ENCODE data around the gene PRSS57.

Gene PRSS57

DNA sequence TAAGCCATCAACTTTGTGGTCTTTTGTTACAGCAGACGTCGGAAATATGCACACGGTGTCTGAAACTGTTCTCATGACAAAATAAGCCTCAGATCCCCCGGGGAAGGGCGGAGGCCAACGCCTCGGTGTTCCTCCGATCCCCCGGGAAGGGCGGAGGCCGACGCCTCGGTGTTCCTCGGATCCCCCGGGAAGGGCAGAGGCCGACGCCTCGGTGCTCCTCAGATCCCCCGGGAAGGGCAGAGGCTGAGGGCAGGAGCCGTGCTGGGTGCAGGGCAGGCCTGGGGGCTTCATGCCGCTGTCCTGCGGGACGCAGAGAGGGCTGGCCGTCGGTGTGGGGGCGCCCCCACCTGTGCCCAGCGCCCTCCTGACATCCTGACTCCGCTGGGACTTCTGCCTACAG lies 50.9 kb downstream of the PRSS57 start:
- no peak overlapping the region for H3K9ac ChIP-seq (ENCODE audit: low read length)
- no peak overlapping the region for H2BK120ac ChIP-seq (ENCODE audit: insufficient read depth, low read length, poor library complexity)
- no peak overlapping the region for H4K12ac ChIP-seq (ENCODE audit: low read depth, low read length)
- no peak overlapping the region for H3K27ac ChIP-seq (ENCODE audit: low read depth, low read length)
- no peak overlapping the region for H4K91ac ChIP-seq (ENCODE audit: low read depth, low read length)
- H4K8ac ChIP-seq (ENCODE audit: low read depth, low read length), result no peak overlapping the region
- H3K79me1 ChIP-seq (ENCODE audit: low read length), result no peaks in the 10 kb centered on the region
- no peak for DNase-seq
- no peak overlapping the region for H3K4ac ChIP-seq (ENCODE audit: low read depth, low read length)
- H3K4me3 ChIP-seq (ENCODE audit: low read depth, low read length), result no peak overlapping the region
- no peak overlapping the region for H2BK5ac ChIP-seq (ENCODE audit: low read depth, low read length, poor library complexity)
- no peaks in the 10 kb centered on the region for H3K79me2 ChIP-seq (ENCODE audit: control insufficient read depth, insufficient read depth, low read length, poor library complexity)
- peaks cover 47 to 55% of the 10 kb centered on the region in 2 experiments for H3K36me3 ChIP-seq (ENCODE audit: control insufficient read depth in 1 of 2, insufficient read depth in 2 of 2, low read length in 2 of 2)
- no peak overlapping the region for H3K4me2 ChIP-seq (ENCODE audit: low read length)
- no CpG with 5 or more reads among the region's 28 CpGs for WGBS (ENCODE audit: extremely low coverage, insufficient coverage, insufficient read length)
- H3K9me3 ChIP-seq (ENCODE audit: insufficient read depth, low read depth, low read length), result peaks cover 2% of the 10 kb centered on the region
- no peak overlapping the region for H2AK5ac ChIP-seq (ENCODE audit: low read length)
- H3K27me3 ChIP-seq (ENCODE audit: insufficient read depth, low read length), result no peaks in the 10 kb centered on the region
- H2BK12ac ChIP-seq (ENCODE audit: low read length), result no peak overlapping the region
- no peak overlapping the region for H3K18ac ChIP-seq (ENCODE audit: low read length)
- H3K4me1 ChIP-seq (ENCODE audit: control insufficient read depth in 1 of 2, insufficient read depth in 2 of 2, low read length in 2 of 2), result peaks cover 0 to 2% of the 10 kb centered on the region in 2 experiments
- no peak overlapping the region for H3K14ac ChIP-seq (ENCODE audit: low read length)
- no peak overlapping the region for H3K23ac ChIP-seq (ENCODE audit: low read length)
- H2AFZ ChIP-seq (ENCODE audit: insufficient read depth, low read length, poor library complexity), result no peak overlapping the region

DNA sequence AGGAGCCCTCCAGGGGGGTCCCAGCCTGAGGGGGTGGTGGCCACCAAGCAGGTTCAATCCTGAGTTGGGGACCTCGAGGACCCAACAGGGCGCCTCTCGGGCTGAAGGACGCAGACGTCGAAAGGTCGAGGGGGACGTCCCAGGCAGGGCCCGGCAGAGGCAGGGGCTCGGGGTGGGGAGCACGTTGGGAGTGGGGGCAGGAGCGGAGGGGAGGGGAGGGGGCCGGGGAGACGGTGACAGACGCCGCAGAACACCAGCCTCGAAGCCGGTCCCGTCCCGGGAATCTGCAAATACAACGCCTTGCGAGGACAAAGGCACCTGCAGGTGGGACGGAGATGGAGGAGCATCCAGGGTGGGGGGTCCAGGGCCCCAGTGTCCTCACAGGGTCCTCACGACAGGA lies 51.5 kb downstream of the PRSS57 start:
- H3K79me2 ChIP-seq (ENCODE audit: control insufficient read depth, insufficient read depth, low read length, poor library complexity), result no peaks in the 10 kb centered on the region
- H2AFZ ChIP-seq (ENCODE audit: insufficient read depth, low read length, poor library complexity), result no peak overlapping the region

DNA sequence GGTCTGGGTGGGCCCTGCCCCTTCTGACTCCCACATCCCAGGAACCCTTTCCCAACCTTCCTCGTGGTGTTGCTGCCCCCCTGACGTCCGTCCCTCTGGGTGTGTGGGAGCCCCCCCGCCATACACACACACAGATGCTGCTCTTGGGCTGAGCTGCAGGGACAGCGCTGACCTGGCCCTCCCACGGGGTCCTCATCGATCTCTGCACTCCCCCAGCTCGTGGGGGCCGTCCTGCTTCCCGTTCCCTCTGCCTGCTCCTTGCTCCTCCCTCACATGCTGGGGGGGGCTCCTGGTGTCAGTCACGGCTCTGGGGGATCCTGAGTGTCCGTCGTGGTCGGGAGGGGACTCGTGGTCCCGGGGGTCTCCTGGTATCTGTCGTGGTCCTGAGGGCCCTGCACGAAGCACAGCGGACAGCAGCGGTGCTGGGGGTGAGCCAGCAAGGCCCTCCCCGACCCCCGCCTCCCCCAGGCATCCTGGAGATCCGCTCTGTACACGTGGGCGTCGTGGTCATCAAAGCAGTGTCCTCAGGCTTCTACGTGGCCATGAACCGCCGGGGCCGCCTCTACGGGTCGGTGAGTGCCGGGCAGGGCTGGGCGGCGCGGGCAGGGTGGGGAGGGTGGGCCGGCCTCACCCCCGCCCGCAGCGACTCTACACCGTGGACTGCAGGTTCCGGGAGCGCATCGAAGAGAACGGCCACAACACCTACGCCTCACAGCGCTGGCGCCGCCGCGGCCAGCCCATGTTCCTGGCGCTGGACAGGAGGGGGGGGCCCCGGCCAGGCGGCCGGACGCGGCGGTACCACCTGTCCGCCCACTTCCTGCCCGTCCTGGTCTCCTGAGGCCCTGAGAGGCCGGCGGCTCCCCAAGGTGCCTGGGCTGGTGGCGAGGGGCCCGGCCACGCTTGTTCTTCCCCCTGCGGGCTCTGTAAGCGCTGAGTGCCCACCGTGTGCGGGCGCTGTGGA lies 52.2 kb downstream of the PRSS57 start:
- Histone ChIP-seq H2BK120ac (ENCODE audit: insufficient read depth, low read length, poor library complexity) (no peak overlapping the region), H3K27ac (ENCODE audit: low read depth, low read length) (no peak overlapping the region), H2AK5ac (ENCODE audit: low read length) (no peak overlapping the region), H3K9me3 (ENCODE audit: insufficient read depth, low read depth, low read length) (peaks cover 4% of the 10 kb centered on the region), H3K4me1 (ENCODE audit: control insufficient read depth in 1 of 2, insufficient read depth in 2 of 2, low read length in 2 of 2) (peaks cover 3 to 9% of the 10 kb centered on the region in 2 experiments), H3K18ac (ENCODE audit: low read length) (no peak overlapping the region), H3K36me3 (ENCODE audit: control insufficient read depth in 1 of 2, insufficient read depth in 2 of 2, low read length in 2 of 2) (peaks cover 35 to 42% of the 10 kb centered on the region in 2 experiments), H3K4me2 (ENCODE audit: low read length) (no peak overlapping the region), H3K79me2 (ENCODE audit: control insufficient read depth, insufficient read depth, low read length, poor library complexity) (no peaks in the 10 kb centered on the region), H3K9ac (ENCODE audit: low read length) (no peak overlapping the region), H2BK12ac (ENCODE audit: low read length) (no peak overlapping the region), H4K8ac (ENCODE audit: low read depth, low read length) (no peak overlapping the region), H2BK5ac (ENCODE audit: low read depth, low read length, poor library complexity) (no peak overlapping the region), H3K4me3 (ENCODE audit: low read depth, low read length) (no peak overlapping the region), H3K14ac (ENCODE audit: low read length) (no peak overlapping the region), H3K27me3 (ENCODE audit: insufficient read depth, low read length) (no peaks in the 10 kb centered on the region), H4K91ac (ENCODE audit: low read depth, low read length) (no peak overlapping the region), H3K79me1 (ENCODE audit: low read length) (no peaks in the 10 kb centered on the region), H3K23ac (ENCODE audit: low read length) (no peak overlapping the region), H2AFZ (ENCODE audit: insufficient read depth, low read length, poor library complexity) (no peak overlapping the region), H4K12ac (ENCODE audit: low read depth, low read length) (no peak overlapping the region), H3K4ac (ENCODE audit: low read depth, low read length) (no peak overlapping the region)
- WGBS (ENCODE audit: extremely low coverage, insufficient coverage, insufficient read length), result no CpG with 5 or more reads among the region's 70 CpGs
- DNase-seq, result peak in 1 of 2 donors; percentile 36

More for the DNA sequence above, 51.5 kb downstream of the PRSS57 start:
- no peak overlapping the region for H3K4me3 ChIP-seq (ENCODE audit: low read depth, low read length)
- H3K9me3 ChIP-seq (ENCODE audit: insufficient read depth, low read depth, low read length), result peaks cover 4% of the 10 kb centered on the region
- H4K91ac ChIP-seq (ENCODE audit: low read depth, low read length), result no peak overlapping the region
- no peak for DNase-seq
- no peaks in the 10 kb centered on the region for H3K79me1 ChIP-seq (ENCODE audit: low read length)
- H3K4me1 ChIP-seq (ENCODE audit: control insufficient read depth in 1 of 2, insufficient read depth in 2 of 2, low read length in 2 of 2), result peaks cover 3 to 7% of the 10 kb centered on the region in 2 experiments
- H3K18ac ChIP-seq (ENCODE audit: low read length), result no peak overlapping the region
- H2BK5ac ChIP-seq (ENCODE audit: low read depth, low read length, poor library complexity), result no peak overlapping the region
- H2AK5ac ChIP-seq (ENCODE audit: low read length), result no peak overlapping the region
- H4K8ac ChIP-seq (ENCODE audit: low read depth, low read length), result no peak overlapping the region
- H4K12ac ChIP-seq (ENCODE audit: low read depth, low read length), result no peak overlapping the region
- no CpG with 5 or more reads among the region's 24 CpGs for WGBS (ENCODE audit: extremely low coverage, insufficient coverage, insufficient read length)
- no peak overlapping the region for H3K23ac ChIP-seq (ENCODE audit: low read length)
- no peak overlapping the region for H2BK120ac ChIP-seq (ENCODE audit: insufficient read depth, low read length, poor library complexity)
- no peaks in the 10 kb centered on the region for H3K27me3 ChIP-seq (ENCODE audit: insufficient read depth, low read length)
- H2BK12ac ChIP-seq (ENCODE audit: low read length), result no peak overlapping the region
- H3K14ac ChIP-seq (ENCODE audit: low read length), result no peak overlapping the region
- no peak overlapping the region for H3K9ac ChIP-seq (ENCODE audit: low read length)
- H3K4me2 ChIP-seq (ENCODE audit: low read length), result no peak overlapping the region
- H3K4ac ChIP-seq (ENCODE audit: low read depth, low read length), result no peak overlapping the region
- H3K27ac ChIP-seq (ENCODE audit: low read depth, low read length), result no peak overlapping the region
- peaks cover 41 to 49% of the 10 kb centered on the region in 2 experiments for H3K36me3 ChIP-seq (ENCODE audit: control insufficient read depth in 1 of 2, insufficient read depth in 2 of 2, low read length in 2 of 2)

- H3K4me3 ChIP-seq (ENCODE audit: low read depth, low read length), result no peak overlapping the region
- H3K4ac ChIP-seq (ENCODE audit: low read depth, low read length), result no peak overlapping the region
- H2BK12ac ChIP-seq (ENCODE audit: low read length), result no peak overlapping the region
Observed at GRCh38 chr19:641702-642101, 53.5 kb downstream of the PRSS57 start.

More at GRCh38 chr19:641702-642101, 53.5 kb downstream of the PRSS57 start:
- no CpG with 5 or more reads among the region's 17 CpGs for WGBS (ENCODE audit: extremely low coverage, insufficient coverage, insufficient read length)
- H2BK5ac ChIP-seq (ENCODE audit: low read depth, low read length, poor library complexity), result no peak overlapping the region
- H3K36me3 ChIP-seq (ENCODE audit: control insufficient read depth in 1 of 2, insufficient read depth in 2 of 2, low read length in 2 of 2), result peaks cover 22 to 29% of the 10 kb centered on the region in 2 experiments
- no peak overlapping the region for H3K14ac ChIP-seq (ENCODE audit: low read length)
- H3K79me2 ChIP-seq (ENCODE audit: control insufficient read depth, insufficient read depth, low read length, poor library complexity), result no peaks in the 10 kb centered on the region
- H3K9ac ChIP-seq (ENCODE audit: low read length), result no peak overlapping the region
- no peak overlapping the region for H4K91ac ChIP-seq (ENCODE audit: low read depth, low read length)
- no peak overlapping the region for H4K12ac ChIP-seq (ENCODE audit: low read depth, low read length)
- no peak overlapping the region for H4K8ac ChIP-seq (ENCODE audit: low read depth, low read length)
- H2AK5ac ChIP-seq (ENCODE audit: low read length), result no peak overlapping the region
- H3K79me1 ChIP-seq (ENCODE audit: low read length), result no peaks in the 10 kb centered on the region
- DNase-seq, result peak in 1 of 2 donors; percentile 23
- H3K18ac ChIP-seq (ENCODE audit: low read length), result no peak overlapping the region
- H3K4me1 ChIP-seq (ENCODE audit: control insufficient read depth in 1 of 2, insufficient read depth in 2 of 2, low read length in 2 of 2), result peaks cover 3 to 9% of the 10 kb centered on the region in 2 experiments
- peaks cover 4% of the 10 kb centered on the region for H3K9me3 ChIP-seq (ENCODE audit: insufficient read depth, low read depth, low read length)
- H3K27me3 ChIP-seq (ENCODE audit: insufficient read depth, low read length), result no peaks in the 10 kb centered on the region
- no peak overlapping the region for H2BK120ac ChIP-seq (ENCODE audit: insufficient read depth, low read length, poor library complexity)
- no peak overlapping the region for H3K4me2 ChIP-seq (ENCODE audit: low read length)
- H2AFZ ChIP-seq (ENCODE audit: insufficient read depth, low read length, poor library complexity), result no peak overlapping the region
- no peak overlapping the region for H3K23ac ChIP-seq (ENCODE audit: low read length)
- no peak overlapping the region for H3K27ac ChIP-seq (ENCODE audit: low read depth, low read length)
